HCT116 (cell line): ENCODE measurements around the gene ABHD16A. TPM values are rescaled to one million over a fixed set of nuclear protein-coding genes. Genes with fewer than 3 reads are reported as not detected.

Experiments
- ATAC-seq: fragments of 200-7000 bp; cut with Tn5 transposase; 2 replicates; pipeline ENCODE4 v1.9.1; 2020; ENCODE audit warnings: mild to moderate bottlenecking, moderate library complexity
- BruUV-seq: library from RNA; stranded (reverse); fragments of 400-500 nt; replicated peaks from 2 replicates; lab custom pipeline; 2021; lab: Mats Ljungman, UMichigan
- CTCF ChIA-PET: fragments of 300-600 bp; sonication (Branson Sonifier 250); formaldehyde crosslinking; loops from one replicate; lab custom pipeline; 2021; ENCODE audit warnings: antibody characterized with exemption; lab: Charles Lee
- POLR2A ChIA-PET: fragments of 300-600, 350-600 bp; sonication (Branson Sonifier 250); formaldehyde crosslinking; loops from one replicate; lab custom pipeline; 2021; ENCODE audit warnings: antibody characterized with exemption; lab: Charles Lee
- RAD21 ChIA-PET, 2 experiments: fragments of 300-600 bp; sonication (Branson Sonifier 250); formaldehyde crosslinking; loops; one replicate each; lab custom pipeline; 2023; ENCODE audit warnings: low total read pairs in 2 of 2; ENCODE audit not compliant: uncharacterized antibody in 2 of 2, unreplicated experiment in 2 of 2, low non-redundant PET in 1 of 2; lab: Charles Lee
- DNase-seq: peaks from one replicate; pipeline ENCODE4 v3.0.0-alpha.2; 2010; ENCODE audit warnings: low read depth, low spot score
- H2AFZ ChIP-seq: fragments of 200-600 bp; shearing (Covaris generic), sonication (generic); 2 replicates; pipeline ENCODE4 v1.6.1; 2017; ENCODE audit warnings: low read depth, mixed run types, mixed read lengths, antibody characterized with exemption, low read length; ENCODE audit not compliant: poor library complexity, severe bottlenecking
- H3K27ac ChIP-seq: 2 replicates; pipeline ENCODE4 v1.5.1; 2012; ENCODE audit warnings: low read depth, low read length
- H3K27me3 ChIP-seq: fragments of 200-600 bp; sonication (generic); 2 replicates; pipeline ENCODE4 v1.6.1; 2016; ENCODE audit warnings: mixed run types, low read length, mixed read lengths; ENCODE audit not compliant: insufficient read depth
- H3K36me3 ChIP-seq, 2 experiments: fragments of 200-500 bp in 1 of 2; fragments of 200-600 bp in 1 of 2; sonication (Bioruptor generic) in 1 of 2; sonication (generic) in 1 of 2; 2 replicates each; pipeline versions ENCODE4 v1.5.1 to v1.6.1; 2014 to 2016; ENCODE audit warnings: low read length in 2 of 2, inconsistent platforms in 1 of 2, mixed read lengths in 1 of 2, mixed run types in 1 of 2; ENCODE audit not compliant: insufficient read depth in 2 of 2, control insufficient read depth in 1 of 2
- H3K4me1 ChIP-seq, 2 experiments: fragments of 200-600 bp in 1 of 2; sonication (generic) in 1 of 2; 2 replicates each; pipeline versions ENCODE4 v1.5.1 to v1.6.1; 2012 to 2017; ENCODE audit warnings: low read length in 2 of 2, inconsistent platforms in 1 of 2, mild to moderate bottlenecking in 1 of 2, mixed read lengths in 1 of 2, mixed run types in 1 of 2, moderate library complexity in 1 of 2; ENCODE audit not compliant: insufficient read depth in 2 of 2, control insufficient read depth in 1 of 2
- H3K4me2 ChIP-seq: fragments of 200-600 bp; sonication (generic); 2 replicates; pipeline ENCODE4 v1.6.1; 2017; ENCODE audit warnings: mixed run types, low read length, mixed read lengths
- H3K4me3 ChIP-seq, 2 experiments: fragments of 200-600 bp in 1 of 2; sonication (generic) in 1 of 2; replicated peaks in 1 of 2; 2 replicates each; pipeline ENCODE4 v1.5.1; 2011 to 2016; ENCODE audit warnings: low read length in 2 of 2, control low read depth in 1 of 2, low read depth in 1 of 2, mild to moderate bottlenecking in 1 of 2, mixed read lengths in 1 of 2, mixed run types in 1 of 2
- H3K79me2 ChIP-seq: fragments of 200-600 bp; sonication (generic); 2 replicates; pipeline ENCODE4 v1.6.1; 2017; ENCODE audit warnings: mild to moderate bottlenecking, mixed run types, low read length, moderate library complexity, mixed read lengths; ENCODE audit not compliant: insufficient read depth
- H3K9ac ChIP-seq: fragments of 200-600 bp; sonication (generic); 2 replicates; pipeline ENCODE4 v1.6.1; 2016; ENCODE audit warnings: low read length, mixed read lengths
- H3K9me2 ChIP-seq: fragments of 200-600 bp; sonication (generic), shearing (Covaris generic); 2 replicates; pipeline ENCODE4 v1.6.1; 2017; ENCODE audit warnings: mixed run types, mild to moderate bottlenecking, moderate library complexity; ENCODE audit not compliant: insufficient read depth
- H3K9me3 ChIP-seq, 2 experiments: fragments of 200-500 bp in 1 of 2; fragments of 200-600 bp in 1 of 2; sonication (Bioruptor generic) in 1 of 2; sonication (generic) in 1 of 2; 2 replicates each; pipeline ENCODE4 v1.6.1; 2014 to 2017; ENCODE audit warnings: low read length in 2 of 2, mixed read lengths in 2 of 2, inconsistent platforms in 1 of 2, low read depth in 1 of 2, mild to moderate bottlenecking in 1 of 2, mixed run types in 1 of 2, moderate library complexity in 1 of 2; ENCODE audit not compliant: control insufficient read depth in 1 of 2, insufficient read depth in 1 of 2
- H4K20me1 ChIP-seq: fragments of 200-600 bp; sonication (generic), shearing (Covaris generic); 2 replicates; pipeline ENCODE4 v1.6.1; 2017; ENCODE audit warnings: mixed run types, mild to moderate bottlenecking, moderate library complexity; ENCODE audit not compliant: insufficient read depth
- CBX3 ChIP-seq: IDR thresholded peaks from 2 replicates; pipeline ENCODE4 v1.6.1; 2012; ENCODE audit warnings: low read depth
- CEBPB ChIP-seq: IDR thresholded peaks from 2 replicates; pipeline ENCODE4 v1.6.1; 2012; ENCODE audit warnings: low read depth
- CTCF ChIP-seq, 3 experiments: fragments of 200-600 bp in 1 of 3; sonication (generic) in 1 of 3; IDR thresholded peaks in 2 of 3; conservative IDR thresholded peaks in 1 of 3; 2 replicates each; pipeline ENCODE4 v1.5.1; 2012 to 2017; ENCODE audit warnings: low read depth in 2 of 3, low read length in 2 of 3, antibody characterized with exemption in 1 of 3, borderline replicate concordance in 1 of 3, control low read depth in 1 of 3, mild to moderate bottlenecking in 1 of 3, mixed read lengths in 1 of 3, mixed run types in 1 of 3, moderate library complexity in 1 of 3; ENCODE audit not compliant: insufficient read depth in 1 of 3
- EGR1 ChIP-seq: IDR thresholded peaks from 2 replicates; pipeline ENCODE4 v1.6.1; 2012; ENCODE audit warnings: low read depth
- ELF1 ChIP-seq: IDR thresholded peaks from 2 replicates; pipeline ENCODE4 v1.6.1; 2012; ENCODE audit warnings: low read depth, borderline replicate concordance
- POLR2A ChIP-seq: IDR thresholded peaks from 2 replicates; pipeline ENCODE4 v1.7.0; 2011; ENCODE audit warnings: borderline replicate concordance; ENCODE audit not compliant: insufficient read depth, insufficient read length; ENCODE audit errors: extremely low read depth
- POLR2AphosphoS5 ChIP-seq: IDR thresholded peaks from 2 replicates; pipeline ENCODE4 v1.6.1; 2011; ENCODE audit warnings: mild to moderate bottlenecking, low read depth, low read length, moderate library complexity
- REST ChIP-seq: IDR thresholded peaks from 2 replicates; pipeline ENCODE4 v1.6.1; 2012; ENCODE audit warnings: low read depth
- SP1 ChIP-seq: IDR thresholded peaks from 2 replicates; pipeline ENCODE4 v1.6.1; 2012; ENCODE audit warnings: low read depth
- SRF ChIP-seq: IDR thresholded peaks from 2 replicates; pipeline ENCODE4 v1.6.1; 2012; ENCODE audit warnings: low read depth
- TCF7L2 ChIP-seq: IDR thresholded peaks from 2 replicates; pipeline ENCODE4 v1.7.0; 2011; ENCODE audit warnings: borderline replicate concordance, inconsistent platforms; ENCODE audit not compliant: insufficient read depth, insufficient read length; ENCODE audit errors: extremely low read depth
- YY1 ChIP-seq: IDR thresholded peaks from 2 replicates; pipeline ENCODE4 v1.6.1; 2011; ENCODE audit warnings: low read length, low read depth, moderate library complexity, mild to moderate bottlenecking; ENCODE audit not compliant: insufficient replicate concordance; ENCODE audit errors: extremely low read depth
- ZFX ChIP-seq: fragments of 450-650 bp; IDR thresholded peaks from 2 replicates; pipeline ENCODE4 v1.6.1; 2017
- ZNF274 ChIP-seq: fragments of 200-500 bp; sonication (Bioruptor generic); IDR thresholded peaks from 2 replicates; pipeline ENCODE4 v1.6.1; 2014; ENCODE audit warnings: mild to moderate bottlenecking, low read depth, low read length, inconsistent platforms
- intact Hi-C: fragments of 100-400 bp; cut with micrococcal nuclease; formaldehyde crosslinking; loops from 2 replicates; pipeline ENCODE4 v1.10.0; 2022
- total RNA-seq: library from RNA; stranded (reverse); gene quantifications from one replicate; pipeline ENCODE4 v1.2.1, GENCODE V29; 2021; ENCODE audit not compliant: unreplicated experiment

Gene ABHD16A
- total RNA-seq, 1 experiment from 2014 or later, result 32.4 TPM

GRCh38 chr6:31664790-31665500, 38.2 kb downstream of the ABHD16A start, which contains the start of gene GPANK1:
Gene GPANK1, minus strand, starts transcription at chr6:31664997. Its CDS starts 519 bp downstream, at chr6:31664478.
- intact Hi-C loops, result loop anchor here (1.0 to 5.0 kb wide), 5 partner anchors 72 to 263 kb away; partner anchors contain the start of genes ATP6V1G2, CLIC1, DDX39B and EHMT2
- ATAC-seq (peak; percentile 45), DNase-seq (peak; percentile 93)
- ChIA-PET POLR2A (interaction anchor here (0.6 to 3.9 kb wide), 12 partner anchors 10 to 518 kb away, joined by 3 to 32 read pairs (median 4); partner anchors contain the start of genes ABHD16A, APOM, ATP6V1G2 and BAG6), CTCF (interaction anchor here (0.9 to 1.1 kb wide), 2 partner anchors 67 to 73 kb away, joined by 4 read pairs; no protein-coding TSS in a partner anchor), RAD21 (interaction anchor here in 1 of 2 experiments (0.6 kb wide), 1 partner anchor 118 kb away, joined by 3 read pairs; the partner anchor contains the start of gene ATP6V1G2)
- peaks cover 28 to 44% of the 10 kb centered on the region in 2 experiments for H3K36me3 ChIP-seq
- peak within 1 kb of the TSS; percentile 97 to 99 for H3K4me3 ChIP-seq
- TF ChIP-seq YY1 (peak; percentile 97), SRF (no peak), CTCF (IDR thresholded peaks at IDR 0.05 in 2 of 3, conservative IDR thresholded peaks at IDR 0.05 in 1 of 3; ENCODE audit: borderline replicate concordance in 1 of 3, insufficient read depth in 1 of 3, low read depth in 2 of 3, low read length in 2 of 3) (no peak), ZNF274 (no peak), TCF7L2 (peak; percentile 19), POLR2A (no peak), ELF1 (no peak), CEBPB (no peak), SP1 (no peak), REST (no peak), CBX3 (no peak), ZFX (no peak), EGR1 (no peak), POLR2AphosphoS5 (peak; percentile 61)
- H3K79me2 ChIP-seq, result peaks cover 58% of the 10 kb centered on the region
- H4K20me1 ChIP-seq, result no peaks in the 10 kb centered on the region
- H2AFZ ChIP-seq, result no peak within 1 kb of the TSS
- no peaks in the 10 kb centered on the region for H3K9me3 ChIP-seq
- peak within 1 kb of the TSS; percentile 90 for H3K27ac ChIP-seq
- H3K4me1 ChIP-seq, result peaks cover 14 to 38% of the 10 kb centered on the region in 2 experiments; a peak in 3 of 4 replicates
- no peaks in the 10 kb centered on the region for H3K27me3 ChIP-seq
- H3K4me2 ChIP-seq, result peak within 1 kb of the TSS; percentile 83
- H3K9me2 ChIP-seq, result no peaks in the 10 kb centered on the region
- BruUV-seq, result no TSS peak
- H3K9ac ChIP-seq, result peak within 1 kb of the TSS; percentile 90
